IPS-18c (cell line): Measurements from ENCODE around the gene RAB22A.
"Not testable (repeated sequence)": the region's sequence is repeated elsewhere in the genome, so short reads cannot be mapped to it uniquely, and the experiment has no call there.

Experiments
- H3K4me3 ChIP-seq: 2 replicates; pipeline ENCODE4 v1.7.0; 2013; ENCODE audit warnings: low read depth, mild to moderate bottlenecking, low read length, moderate library complexity; ENCODE audit not compliant: insufficient read depth
- H3K9me3 ChIP-seq: one replicate; pipeline ENCODE4 v1.6.1; 2013; ENCODE audit warnings: mild to moderate bottlenecking, low read length, moderate library complexity; ENCODE audit not compliant: control insufficient read depth, insufficient read depth

Gene RAB22A

DNA sequence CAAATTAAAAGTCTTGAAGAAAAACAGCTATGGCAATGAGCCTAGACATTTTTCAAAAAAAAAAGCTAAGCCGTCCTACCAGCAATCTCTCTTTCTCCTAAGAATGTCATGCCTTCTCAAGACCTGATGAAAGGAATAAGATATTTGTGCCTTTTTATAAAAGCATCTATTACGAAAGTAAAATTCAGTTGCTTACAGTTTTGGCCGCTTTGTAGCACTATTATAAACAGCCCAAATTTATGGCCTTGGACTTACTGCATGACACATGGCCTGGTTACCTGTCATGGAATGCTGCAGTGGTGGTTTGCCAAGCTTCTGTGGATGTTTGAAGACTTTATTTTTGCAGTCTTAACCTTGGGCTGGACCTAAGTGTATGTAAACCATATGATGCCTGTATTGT is 57.4 kb downstream of the RAB22A start:
- no peak overlapping the region for H3K4me3 ChIP-seq

DNA sequence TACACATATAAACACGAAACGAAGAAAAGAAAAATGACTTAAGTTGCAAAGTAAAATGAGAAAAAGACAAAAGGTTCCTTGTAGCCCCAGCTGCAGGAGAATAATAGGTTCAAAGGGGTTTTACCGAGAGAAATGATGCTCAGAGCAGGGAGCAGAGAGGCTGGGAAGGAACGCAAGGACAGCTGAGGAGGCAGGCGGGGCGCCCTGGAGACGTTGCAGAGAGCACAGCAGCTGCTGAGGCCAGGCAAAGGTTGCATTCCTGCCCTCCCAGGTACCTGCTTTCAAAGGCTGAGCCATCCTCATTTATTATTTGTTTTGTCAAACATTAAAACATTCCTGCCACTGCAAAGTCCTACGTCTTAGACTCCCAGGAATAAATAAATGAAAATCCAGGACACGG is 63.3 kb downstream of the RAB22A start:
- Histone ChIP-seq H3K9me3 (no peaks in the 10 kb centered on the region), H3K4me3 (no peak overlapping the region)

More for the DNA sequence above, 57.4 kb downstream of the RAB22A start:
- H3K9me3 ChIP-seq = no peaks in the 10 kb centered on the region

DNA sequence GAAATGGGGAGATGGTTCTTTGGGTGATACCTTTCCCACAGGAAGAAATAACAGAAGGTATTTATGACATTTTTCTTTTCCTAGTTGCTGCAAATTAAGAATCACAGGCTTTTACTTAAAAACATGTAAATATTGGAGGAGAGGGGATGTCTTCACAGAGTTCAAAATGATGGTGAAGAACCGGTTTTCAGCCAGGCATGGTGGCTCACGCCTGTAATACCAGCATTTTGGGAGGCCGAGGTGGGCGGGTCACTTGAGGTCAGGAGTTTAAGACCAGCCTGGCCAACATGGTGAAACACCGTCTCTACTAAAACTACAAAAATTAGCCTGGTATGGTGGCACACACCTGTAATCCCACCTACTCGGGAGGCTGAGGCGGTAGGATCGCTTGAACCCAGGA is 63.8 kb downstream of the RAB22A start:
- not testable (repeated sequence) for H3K9me3 ChIP-seq, H3K4me3 ChIP-seq

DNA sequence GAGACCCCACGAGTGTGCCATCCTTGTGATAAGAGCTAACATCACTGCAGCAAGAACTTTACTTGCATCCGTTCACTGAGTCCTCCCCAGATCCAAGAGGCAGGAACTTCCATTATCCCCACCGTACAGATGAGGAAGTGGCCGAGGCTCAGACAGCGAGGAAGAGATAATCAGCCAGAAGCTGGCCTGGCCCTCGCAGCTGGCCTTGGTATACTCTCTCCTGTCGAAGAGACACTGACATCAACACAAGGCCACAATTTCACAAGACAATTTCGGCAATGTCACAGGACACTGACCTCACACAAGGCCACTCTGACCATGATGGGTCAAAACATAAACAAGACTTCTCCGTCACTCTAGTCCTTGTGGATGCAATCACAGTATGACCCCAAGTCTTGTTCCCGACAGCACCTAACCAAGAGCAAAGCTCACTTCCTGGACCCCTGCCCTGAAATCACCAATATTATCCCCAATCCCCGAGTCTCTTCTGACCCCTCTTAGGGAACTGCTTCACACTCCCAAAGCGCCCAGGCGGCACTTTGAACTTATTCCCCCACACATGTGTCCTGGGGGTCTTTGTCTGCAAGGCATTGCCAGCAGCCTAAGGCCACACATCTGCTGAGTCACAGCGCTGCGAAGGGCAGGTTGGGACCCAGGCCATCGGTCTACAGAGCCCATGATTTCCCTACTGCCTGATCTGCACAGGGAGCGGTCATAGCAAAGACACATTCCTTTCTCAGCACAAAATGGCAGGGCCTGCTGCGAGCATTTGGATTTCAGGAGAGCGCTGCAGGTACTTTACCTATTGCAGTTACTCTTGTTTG is 64.7 kb downstream of the RAB22A start:
- H3K9me3 ChIP-seq = no peaks in the 10 kb centered on the region
- peak overlapping the region; percentile 5; the same call in 1 of the 2 replicates for H3K4me3 ChIP-seq

DNA sequence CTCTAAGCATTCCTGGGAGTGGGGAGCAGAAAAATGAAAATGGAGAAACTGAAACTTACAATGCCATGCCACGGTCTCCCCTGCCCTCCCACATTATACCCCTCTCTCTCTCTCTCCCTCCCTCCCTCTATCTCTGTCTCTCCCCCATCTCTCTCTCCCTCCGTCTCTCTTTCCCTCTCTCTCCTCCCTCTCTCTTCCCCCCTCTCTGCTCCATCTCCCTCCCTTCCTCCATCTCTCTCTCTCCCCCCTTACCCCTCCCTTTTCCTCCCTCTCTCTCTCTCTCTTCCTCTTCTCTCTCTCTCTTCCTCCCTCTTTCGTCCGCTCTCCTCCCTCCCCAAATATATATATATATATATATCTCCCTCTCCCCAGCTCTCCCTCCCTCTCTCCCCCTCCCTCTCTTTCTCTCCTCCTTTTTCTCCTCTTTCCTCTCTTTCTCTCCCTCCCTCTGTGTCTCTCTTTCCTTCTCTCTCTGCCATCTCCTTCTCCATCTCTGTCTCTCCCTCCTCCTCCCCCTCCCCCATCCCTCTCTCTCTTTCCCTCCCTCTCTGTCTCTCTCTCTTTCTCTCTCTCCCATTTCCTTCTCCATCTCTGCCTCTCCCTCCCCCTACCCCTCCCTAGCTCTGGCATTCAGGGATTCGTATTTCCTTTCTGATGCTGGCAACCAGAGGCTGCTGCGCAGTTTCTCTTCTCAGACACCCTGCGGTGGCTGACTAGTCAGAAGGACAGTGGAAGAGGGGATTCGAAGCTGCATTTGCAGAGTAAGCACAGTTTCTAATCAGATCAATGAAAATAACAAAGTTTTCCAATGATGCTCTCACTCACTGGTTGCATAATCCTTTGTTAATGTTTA is 65.6 kb downstream of the RAB22A start:
- H3K9me3 ChIP-seq = no peaks in the 10 kb centered on the region
- H3K4me3 ChIP-seq = peak overlapping the region; percentile 34; the same call in 1 of the 2 replicates

DNA sequence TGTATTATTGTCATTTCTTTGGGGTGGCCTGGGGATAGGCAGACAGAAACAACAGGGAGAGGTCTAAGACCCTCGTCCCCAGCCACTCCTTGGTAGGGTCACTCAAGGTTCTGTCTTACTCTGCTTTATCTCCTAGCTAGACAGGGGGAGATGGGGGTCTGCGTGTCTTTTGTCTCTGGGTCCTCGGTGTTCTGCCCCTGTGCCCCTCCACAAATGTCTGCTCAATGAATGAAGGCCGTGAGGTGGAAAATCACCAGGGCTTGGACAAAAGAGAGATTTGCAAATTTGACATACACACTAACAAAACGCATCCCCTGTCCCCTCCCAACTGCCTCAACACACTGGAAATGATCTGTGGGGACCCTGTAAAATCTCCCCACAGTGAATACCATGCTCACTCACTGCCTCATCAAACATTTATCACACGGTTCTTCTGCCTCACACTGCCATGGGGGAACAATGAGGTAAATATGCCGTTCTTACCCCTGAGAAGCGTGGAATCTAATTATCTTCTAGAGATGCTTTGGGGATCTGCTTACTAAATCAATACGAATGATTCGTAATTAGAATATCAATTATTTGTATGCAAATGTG is 66.3 kb downstream of the RAB22A start:
- Histone ChIP-seq H3K4me3 (peak overlapping the region; percentile 34; the same call in 1 of the 2 replicates), H3K9me3 (no peaks in the 10 kb centered on the region)

DNA sequence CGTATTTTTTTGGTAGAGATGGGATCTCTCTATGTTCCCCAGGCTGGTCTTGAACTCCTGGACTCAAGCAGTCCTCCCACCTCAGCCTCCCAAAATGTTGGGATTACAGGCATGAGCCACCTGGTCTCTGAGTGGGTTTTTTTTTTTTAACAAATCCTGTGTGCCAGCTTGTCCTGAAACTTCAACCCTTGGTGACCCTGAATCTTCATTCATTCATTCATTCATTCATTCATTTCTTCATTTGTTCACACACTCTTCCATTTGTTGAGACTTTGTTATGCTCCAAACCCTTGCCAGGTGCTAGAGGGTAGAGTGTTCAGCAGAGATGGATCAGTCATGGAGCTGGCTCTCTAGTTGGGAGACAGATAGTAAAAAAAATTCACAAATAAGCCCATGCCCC is 67.5 kb downstream of the RAB22A start:
- H3K9me3 ChIP-seq = peaks cover 2% of the 10 kb centered on the region
- H3K4me3 ChIP-seq = no peak overlapping the region

DNA sequence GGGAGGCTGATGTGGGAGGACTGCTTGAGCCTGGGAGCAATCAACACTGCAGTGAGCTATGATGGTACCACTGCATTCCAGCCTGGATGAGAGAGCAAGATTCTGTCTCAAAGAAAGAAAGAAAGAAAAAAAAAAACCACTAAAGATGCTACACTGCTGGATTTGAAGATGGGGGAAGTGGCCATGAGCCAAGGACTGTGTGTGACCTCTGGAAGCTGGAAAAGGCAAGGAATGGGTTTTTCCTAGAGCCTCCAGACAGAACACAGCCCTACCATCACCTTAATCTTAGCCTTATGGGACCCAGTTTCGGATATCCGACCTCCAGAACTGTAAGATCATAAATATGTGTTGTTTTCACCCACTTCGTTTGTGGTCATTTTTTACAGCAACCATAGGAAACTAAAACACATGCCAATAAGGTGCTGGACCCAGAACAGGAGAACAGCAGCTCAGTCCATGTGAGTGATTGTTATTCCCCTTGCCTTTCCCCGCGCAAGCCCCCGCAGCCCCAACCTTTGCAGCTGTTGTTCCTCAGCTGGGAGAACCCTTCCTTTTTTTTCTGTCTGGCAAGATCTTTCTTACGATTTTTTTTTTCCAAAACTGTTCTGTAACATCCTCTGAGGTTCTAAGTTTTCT is 68.4 kb downstream of the RAB22A start:
- Histone ChIP-seq H3K9me3 (peaks cover 2% of the 10 kb centered on the region), H3K4me3 (no peak overlapping the region)

DNA sequence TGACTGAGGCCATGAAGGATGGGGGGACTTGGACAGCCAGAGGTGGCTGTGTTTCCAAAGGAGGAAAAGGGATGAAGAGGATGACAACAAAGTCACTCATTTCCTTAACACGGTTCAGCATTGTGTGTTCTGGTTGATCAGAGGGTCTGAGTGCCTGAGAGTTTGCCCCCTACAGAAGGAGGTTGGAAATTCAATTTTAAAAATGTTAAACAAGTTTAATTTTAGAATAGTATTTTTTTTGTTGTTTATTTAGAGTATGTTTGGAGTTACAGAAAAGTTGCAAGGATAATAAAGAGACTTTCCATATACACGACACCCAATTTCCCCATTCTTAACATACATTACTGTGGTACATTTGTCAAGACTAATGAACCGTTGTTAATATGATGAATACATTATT is 69.2 kb downstream of the RAB22A start:
- no peak overlapping the region for H3K4me3 ChIP-seq
- H3K9me3 ChIP-seq = peaks cover 2% of the 10 kb centered on the region

DNA sequence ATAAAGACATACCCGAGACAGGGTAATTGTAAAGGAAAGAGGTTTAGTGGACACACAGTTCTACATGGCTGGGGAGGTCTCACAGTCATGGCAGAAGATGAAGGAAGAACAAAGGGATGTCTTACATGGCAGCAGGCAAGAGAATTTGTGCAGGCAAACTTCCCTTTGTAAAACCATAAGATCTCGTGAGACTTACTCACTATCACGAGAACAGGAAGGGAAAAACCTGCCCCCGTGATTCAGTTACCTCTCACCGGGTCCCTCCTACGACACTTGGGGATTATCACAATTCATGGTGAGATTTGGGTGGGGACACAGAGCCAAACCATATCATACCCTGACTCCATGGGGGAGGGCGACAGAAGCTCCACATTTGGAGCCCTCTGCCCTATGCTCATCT is 72.1 kb downstream of the RAB22A start:
- H3K9me3 ChIP-seq = peaks cover 2% of the 10 kb centered on the region

DNA sequence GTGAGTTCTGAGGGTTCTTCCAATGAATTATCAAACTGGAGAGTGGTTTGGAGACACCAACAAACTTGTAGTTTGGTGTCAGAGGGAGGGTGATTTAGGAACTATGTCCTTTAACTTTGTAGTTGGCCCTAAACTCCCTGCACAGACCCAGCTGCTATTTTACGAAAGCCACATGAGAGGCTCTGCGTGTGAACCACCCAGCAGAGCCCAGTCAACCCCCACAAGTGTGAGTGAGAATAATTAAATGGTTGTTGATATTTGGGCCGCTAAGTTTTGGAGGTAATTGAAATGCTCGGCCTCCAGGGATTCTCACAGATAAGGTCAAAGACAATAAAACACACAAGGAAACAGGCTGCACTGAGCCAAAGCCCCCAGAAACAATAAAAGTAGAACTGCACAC is 72.6 kb downstream of the RAB22A start:
- no peak overlapping the region for H3K4me3 ChIP-seq

More for the DNA sequence above, 72.1 kb downstream of the RAB22A start:
- no peak overlapping the region for H3K4me3 ChIP-seq

DNA sequence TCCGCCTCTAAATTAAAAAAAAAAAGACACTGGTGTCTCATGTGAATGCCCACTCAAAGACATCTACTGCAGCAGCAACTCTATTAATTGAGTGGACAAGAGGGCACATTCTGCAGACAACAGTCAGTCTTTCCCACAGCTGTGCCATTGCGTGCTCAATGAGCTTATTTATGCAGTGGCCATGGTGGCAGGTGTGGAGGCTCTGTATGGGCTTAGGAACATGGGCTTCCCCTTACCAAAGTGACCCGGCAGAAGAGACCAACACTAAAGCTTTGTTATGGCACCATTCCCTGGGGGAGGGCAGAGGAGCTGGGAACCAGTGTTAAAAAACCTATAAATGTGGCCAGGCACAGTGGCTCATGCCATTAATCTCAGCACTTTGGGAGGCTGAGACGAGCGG is 75.3 kb downstream of the RAB22A start:
- no peak overlapping the region for H3K4me3 ChIP-seq
- H3K9me3 ChIP-seq = peaks cover 2% of the 10 kb centered on the region

More for the DNA sequence above, 72.6 kb downstream of the RAB22A start:
- H3K9me3 ChIP-seq = peaks cover 2% of the 10 kb centered on the region

DNA sequence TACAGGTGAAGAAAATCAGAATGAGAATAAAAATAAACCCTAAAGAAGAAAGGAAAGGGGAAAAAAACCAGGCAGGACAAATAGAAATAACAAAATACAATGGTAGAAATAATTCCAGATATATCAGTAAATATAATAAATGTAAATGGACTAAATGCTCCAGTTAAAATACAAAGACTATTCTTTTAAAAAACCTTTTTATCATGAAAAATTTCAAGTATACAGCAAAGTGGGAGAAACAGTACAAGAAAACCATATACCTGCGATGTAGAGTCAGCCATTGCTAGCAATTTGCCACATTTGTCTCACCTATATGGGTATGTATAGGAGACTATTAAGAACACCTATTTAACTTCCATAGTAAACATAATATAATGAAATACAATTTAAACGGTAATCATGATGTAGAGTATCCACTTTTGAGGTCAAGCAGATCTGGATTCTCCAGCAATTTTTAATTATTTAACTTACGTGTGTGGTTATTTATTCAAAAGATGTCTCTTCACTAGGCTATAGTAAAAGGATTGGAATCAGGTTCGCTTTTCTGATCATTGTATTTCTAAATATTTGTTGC is 78.6 kb downstream of the RAB22A start:
- H3K9me3 ChIP-seq = no peaks in the 10 kb centered on the region
- no peak overlapping the region for H3K4me3 ChIP-seq

DNA sequence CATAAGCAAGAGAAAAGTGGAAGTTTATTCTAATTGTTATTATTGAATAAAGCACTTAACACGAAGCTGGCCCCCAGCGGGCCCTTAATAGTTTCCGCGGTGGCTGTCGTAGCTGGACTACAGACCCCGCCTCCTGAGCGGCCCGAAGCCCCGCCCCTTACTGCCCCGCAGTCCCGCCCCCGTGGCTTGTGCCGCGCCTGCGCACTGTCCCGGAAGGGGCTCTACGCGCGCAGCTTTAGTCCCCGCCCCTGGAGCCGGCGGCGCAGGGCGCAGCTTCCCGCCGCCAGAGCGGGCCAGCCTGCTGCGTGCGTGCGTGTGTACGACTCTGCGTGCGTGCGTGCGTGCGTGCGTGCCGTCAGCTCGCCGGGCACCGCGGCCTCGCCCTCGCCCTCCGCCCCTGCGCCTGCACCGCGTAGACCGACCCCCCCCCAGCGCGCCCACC is 79.4 kb downstream of the RAB22A start, which contains the start of gene VAPB:
Gene VAPB, plus strand, starts transcription at position 348 of the 442 bp plus-strand sequence. CDS start 231 bp downstream, outside the sequence.
- peak within 1 kb of the TSS; percentile 76 for H3K4me3 ChIP-seq

DNA sequence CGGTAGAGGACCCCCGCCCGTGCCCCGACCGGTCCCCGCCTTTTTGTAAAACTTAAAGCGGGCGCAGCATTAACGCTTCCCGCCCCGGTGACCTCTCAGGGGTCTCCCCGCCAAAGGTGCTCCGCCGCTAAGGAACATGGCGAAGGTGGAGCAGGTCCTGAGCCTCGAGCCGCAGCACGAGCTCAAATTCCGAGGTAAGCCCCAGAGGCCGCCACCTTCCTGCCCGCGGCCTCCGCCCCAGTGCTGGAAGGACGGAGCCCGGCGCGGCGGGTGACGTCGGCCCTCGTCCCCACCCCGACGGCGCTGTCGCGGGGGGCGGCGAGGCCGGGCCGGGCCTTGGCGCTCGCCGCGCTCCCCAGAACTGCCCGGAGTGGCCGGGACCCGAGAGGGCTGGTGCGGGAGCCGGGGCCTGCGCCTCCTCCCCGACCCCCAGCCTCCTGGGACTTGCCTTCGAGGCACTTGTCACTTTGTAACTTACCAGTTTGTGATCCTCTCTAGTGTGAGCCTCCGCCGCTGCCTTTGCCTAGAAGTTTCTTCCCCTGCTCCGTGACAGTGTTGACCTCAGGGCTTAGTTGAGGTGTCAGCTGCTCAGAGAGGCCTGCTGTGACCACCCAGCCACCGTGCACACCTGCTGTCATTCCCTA is 79.9 kb downstream of the RAB22A start:
- peak overlapping the region; percentile 76 for H3K4me3 ChIP-seq

More for the DNA sequence above, 79.4 kb downstream of the RAB22A start, which contains the start of gene VAPB:
- no peaks in the 10 kb centered on the region for H3K9me3 ChIP-seq

DNA sequence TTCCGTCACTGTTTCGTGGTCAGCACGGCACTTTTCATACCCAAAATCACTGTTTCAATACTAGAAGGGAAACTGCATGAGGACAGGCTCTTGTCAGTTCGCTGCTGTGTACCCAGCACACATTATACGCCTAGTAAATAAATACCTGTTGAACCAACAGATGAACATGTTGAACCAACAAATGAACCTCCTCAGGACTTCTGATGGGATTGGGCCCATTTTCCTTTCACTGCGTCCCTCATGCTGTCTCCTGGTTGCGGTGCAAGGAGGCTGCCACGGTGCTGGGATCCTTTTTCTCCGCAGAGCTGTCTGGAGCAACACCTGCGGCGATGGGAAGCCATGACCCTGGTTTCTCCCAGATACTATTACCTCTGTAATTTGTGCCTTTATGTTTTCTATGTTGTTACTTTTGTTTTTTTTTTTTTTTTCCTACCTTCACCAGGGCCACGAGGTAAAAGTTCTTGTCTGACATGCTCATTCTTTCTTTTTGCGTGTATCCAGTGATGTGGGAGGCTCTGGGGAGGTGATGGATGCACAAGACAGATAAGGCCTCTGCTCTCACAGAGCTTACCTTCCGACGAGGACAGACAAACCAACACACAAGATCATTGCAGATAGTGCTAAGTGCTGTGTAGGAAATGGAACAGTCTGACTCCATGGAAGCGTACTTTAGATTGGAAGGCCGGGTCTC is 80.6 kb downstream of the RAB22A start:
- Histone ChIP-seq H3K9me3 (no peaks in the 10 kb centered on the region), H3K4me3 (peak overlapping the region; percentile 76)

More for the DNA sequence above, 79.9 kb downstream of the RAB22A start:
- H3K9me3 ChIP-seq = no peaks in the 10 kb centered on the region
